ENCODE results near the gene RNLS.

DNA sequence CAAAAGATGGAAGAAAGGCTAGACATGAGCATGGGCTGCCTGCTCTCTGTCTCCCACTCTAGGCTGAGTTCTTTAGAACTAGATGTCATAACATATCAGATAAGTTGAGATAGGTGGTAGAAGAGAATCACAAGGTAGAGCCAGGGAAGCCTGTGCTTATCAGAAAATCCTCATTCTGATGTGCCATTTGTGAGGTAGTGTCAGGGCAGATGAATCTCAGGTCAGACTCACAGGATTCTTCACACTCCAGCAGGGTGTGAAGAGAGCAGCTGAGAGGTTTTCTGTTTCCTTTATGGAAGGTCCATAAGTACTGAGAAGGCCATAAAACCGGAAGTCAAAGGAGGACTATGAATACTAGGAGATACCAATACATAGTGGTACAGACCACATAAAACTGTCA is 132.9 kb downstream of the RNLS start:
- no peak for TF ChIP-seq EZH2phosphoT487 (IDR thresholded peaks at IDR 0.05; ENCODE audit: borderline replicate concordance, low read depth, low read length)
- TF ChIP-seq, protein P1, sequence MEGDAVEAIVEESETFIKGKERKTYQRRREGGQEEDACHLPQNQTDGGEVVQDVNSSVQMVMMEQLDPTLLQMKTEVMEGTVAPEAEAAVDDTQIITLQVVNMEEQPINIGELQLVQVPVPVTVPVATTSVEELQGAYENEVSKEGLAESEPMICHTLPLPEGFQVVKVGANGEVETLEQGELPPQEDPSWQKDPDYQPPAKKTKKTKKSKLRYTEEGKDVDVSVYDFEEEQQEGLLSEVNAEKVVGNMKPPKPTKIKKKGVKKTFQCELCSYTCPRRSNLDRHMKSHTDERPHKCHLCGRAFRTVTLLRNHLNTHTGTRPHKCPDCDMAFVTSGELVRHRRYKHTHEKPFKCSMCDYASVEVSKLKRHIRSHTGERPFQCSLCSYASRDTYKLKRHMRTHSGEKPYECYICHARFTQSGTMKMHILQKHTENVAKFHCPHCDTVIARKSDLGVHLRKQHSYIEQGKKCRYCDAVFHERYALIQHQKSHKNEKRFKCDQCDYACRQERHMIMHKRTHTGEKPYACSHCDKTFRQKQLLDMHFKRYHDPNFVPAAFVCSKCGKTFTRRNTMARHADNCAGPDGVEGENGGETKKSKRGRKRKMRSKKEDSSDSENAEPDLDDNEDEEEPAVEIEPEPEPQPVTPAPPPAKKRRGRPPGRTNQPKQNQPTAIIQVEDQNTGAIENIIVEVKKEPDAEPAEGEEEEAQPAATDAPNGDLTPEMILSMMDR (conservative IDR thresholded peaks at IDR 0.05; ENCODE audit: low read length), result no peak

Data from OCI-LY7 (cell line).